NOMO-1 treated with dmso at 0.1 percent for 144 hours (cell line): ENCODE results near the gene SLAMF1.
"Not testable (repeated sequence)": the region's sequence is repeated elsewhere in the genome, so short reads cannot be mapped to it uniquely, and the experiment has no call there.

ENCODE experiments used
- DNase-seq: peaks from one replicate; lab custom pipeline; 2025; ENCODE audit not compliant: unreplicated experiment; lab: John Stamatoyannopoulos, UW

SLAMF1 gene

GRCh38 chr1:160640359-160641123 is 6.3 kb downstream of the SLAMF1 start:
- DNase-seq = peak; percentile 2

DNA sequence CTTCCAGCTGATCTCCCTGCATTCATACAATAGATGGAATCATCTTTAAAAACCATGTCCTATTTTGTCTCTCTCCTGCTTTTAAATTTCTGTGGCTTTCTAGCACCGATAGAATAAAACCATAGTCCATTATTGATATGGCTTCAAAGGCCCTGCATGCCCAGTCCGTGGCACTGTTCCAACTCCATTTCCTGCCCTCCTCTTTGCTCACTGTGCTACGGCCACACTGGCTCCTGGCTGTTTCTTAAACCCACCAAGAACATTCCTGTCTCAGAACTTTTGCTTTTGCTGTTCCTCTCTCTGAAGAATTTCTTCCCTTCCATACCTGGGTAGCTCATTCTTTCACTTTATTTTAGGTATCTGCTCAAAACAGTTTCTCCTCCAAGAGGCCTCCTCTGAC is 7.2 kb downstream of the SLAMF1 start:
- DNase-seq = no peak

DNA sequence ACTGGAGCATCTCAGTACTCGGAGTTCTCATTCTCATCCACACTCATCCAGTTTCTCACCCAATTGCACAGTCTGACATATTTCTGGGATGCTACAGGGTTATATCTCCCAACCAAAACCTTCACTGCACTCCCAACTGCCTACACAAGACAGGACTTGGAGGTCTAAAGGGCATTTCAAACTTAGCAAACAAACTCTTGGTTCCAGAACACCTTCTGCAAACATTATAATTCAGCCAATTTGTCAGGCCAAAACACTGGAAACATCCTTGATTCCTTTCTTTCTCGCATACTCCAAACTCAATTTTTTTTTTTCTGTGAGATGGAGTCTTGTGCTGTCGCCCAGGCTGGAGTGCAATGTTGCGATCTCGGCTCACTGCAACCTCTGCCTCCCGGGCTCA is 7.9 kb downstream of the SLAMF1 start:
- peak; percentile 62 for DNase-seq

- DNase-seq = no peak
Measured at GRCh38 chr1:160638540-160638857, 8.3 kb downstream of the SLAMF1 start.

DNA sequence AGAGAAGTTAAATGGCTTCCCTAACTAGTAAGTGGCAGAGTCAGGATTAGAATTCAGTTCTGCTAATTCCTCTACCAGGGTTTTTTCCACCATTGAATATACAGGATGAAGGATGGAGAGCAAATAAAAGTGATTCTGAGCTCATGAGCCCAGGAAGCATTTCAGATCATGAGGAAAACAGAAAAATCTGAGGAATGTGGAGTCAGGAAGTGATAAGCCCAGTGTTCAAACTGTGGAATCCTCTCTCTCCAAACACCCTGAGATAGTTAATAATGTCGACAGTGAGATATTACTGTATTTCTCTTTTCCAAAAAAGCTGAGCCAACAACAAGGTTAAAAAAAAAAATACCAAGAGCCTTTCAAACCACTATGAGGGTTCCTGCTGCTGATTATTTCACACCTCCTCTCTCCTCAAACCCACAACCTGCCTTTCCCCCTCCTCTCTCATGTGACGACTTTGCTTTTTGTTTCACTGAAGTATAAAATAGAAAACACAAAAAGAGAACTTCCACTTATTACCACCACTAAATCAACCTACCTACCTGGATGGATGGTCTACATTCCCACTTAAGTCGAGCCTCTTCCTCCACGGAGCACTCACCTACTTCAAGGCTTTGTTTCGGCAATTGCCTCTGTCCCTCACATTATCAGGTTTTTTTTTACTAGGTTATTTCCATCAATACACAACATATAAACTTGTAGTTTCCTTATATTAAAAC is 8.9 kb downstream of the SLAMF1 start:
- DNase-seq = no peak

DNA sequence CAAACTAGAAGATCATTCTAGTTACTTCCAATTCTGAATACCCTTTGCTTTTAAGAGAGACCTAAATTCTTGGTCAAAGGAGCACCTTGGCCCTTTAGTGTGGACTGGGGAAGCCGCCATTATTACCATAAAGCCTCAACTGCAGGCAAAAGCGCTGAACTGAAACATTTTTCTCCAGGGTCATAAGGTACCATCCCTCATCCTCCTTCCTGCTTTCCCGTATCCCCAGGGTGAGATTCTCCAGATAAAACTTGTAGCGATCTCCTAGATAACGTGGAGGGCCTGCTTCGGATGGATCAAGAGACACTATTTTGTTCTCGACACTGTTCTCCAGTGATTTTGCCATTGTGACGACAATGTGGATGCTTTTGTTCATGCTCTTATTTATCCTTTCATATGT is 9.8 kb downstream of the SLAMF1 start:
- DNase-seq = no peak

GRCh38 chr1:160636547-160636946 is 10.3 kb downstream of the SLAMF1 start:
- DNase-seq = no peak

GRCh38 chr1:160636076-160636475 is 10.8 kb downstream of the SLAMF1 start:
- no peak for DNase-seq

- DNase-seq = no peak
Measured at GRCh38 chr1:160634543-160635491, 12.0 kb downstream of the SLAMF1 start.

GRCh38 chr1:160633330-160633903 is 13.4 kb downstream of the SLAMF1 start:
- DNase-seq = no peak

GRCh38 chr1:160631983-160632625 is 14.7 kb downstream of the SLAMF1 start:
- DNase-seq = no peak

- DNase-seq = peak; percentile 30
Measured at GRCh38 chr1:160630523-160631451, 16.1 kb downstream of the SLAMF1 start.

- DNase-seq = peak; percentile 1
Measured at GRCh38 chr1:160629286-160630210, 17.3 kb downstream of the SLAMF1 start.

GRCh38 chr1:160628799-160629263 is 18.0 kb downstream of the SLAMF1 start:
- no peak for DNase-seq

DNA sequence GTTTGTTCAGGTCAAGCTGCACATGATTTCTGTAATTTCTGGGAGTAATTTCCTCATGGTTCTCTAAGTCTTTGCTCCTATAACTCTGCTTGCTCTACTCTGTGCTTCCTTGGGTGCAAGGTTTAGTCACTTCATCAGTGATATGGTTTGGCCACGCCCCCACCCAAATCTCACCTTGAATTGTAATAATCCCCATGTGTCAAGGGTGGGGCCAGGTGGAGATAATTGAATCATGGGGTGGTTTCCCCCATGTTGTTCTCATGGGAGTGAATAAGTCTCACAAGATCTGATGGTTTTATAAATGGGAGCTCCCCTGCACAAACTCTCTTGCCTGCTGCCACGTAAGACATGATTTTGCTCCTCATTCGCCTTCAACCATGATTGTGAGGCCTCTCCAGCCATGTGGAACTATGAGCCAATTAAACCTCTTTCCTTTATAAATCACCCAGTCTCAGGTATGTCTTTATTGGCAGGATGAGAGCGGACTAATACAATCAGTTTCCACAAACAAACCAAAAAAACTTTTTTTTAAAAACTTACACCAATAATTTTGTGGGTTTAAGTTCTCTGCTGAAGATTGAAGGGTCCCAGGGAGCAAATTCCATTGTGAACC is 19.1 kb downstream of the SLAMF1 start:
- DNase-seq = not testable (repeated sequence)

DNA sequence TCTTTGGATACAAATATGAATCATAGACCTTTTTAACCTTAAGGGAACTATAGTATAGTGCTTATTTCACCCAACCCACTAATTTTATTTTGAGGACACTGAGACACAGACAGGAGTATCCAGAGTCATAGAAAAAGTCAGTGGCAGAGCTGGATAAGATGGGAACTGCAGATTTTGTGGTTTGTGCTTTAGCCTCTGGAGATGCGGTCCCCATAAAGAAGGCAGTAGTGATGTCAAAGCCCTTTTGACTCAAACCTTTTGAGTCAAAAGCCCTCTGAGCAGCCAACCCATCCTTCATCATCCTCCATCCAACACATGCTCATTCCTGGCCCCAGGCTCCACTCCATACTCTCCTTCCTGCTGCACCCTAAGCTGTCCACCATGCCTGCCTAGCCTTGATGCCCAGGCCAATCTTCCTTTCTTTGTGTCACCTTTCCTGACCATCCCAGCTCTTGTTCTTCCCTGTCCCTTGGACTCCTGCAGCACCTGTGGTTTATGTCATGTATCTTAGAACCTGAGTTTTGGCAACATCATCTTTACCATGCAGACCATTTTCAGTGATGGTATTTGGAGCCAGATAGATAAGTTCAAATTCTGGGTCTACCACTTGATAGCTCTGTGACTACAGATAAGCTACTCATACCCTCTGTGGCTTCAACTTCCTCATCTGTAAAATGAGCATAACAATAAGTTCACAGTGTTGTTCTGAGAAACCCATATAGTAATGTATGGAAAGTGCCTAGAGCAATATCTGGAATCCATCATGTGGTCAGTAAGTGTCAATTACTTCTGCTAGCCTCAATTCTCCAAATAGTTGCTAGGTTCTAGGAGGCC is 20.1 kb downstream of the SLAMF1 start:
- DNase-seq = no peak
